HG02884 (cell line): ENCODE data around the gene NOS1AP.
"Not testable (repeated sequence)": the region's sequence is repeated elsewhere in the genome, so short reads cannot be mapped to it uniquely, and the experiment has no call there.

Source experiments
- ATAC-seq: cut with Tn5 transposase; IDR thresholded peaks from one replicate; pipeline ENCODE4 v1.9.1; 2021; ENCODE audit warnings: mild to moderate bottlenecking, moderate library complexity; ENCODE audit not compliant: unreplicated experiment

The NOS1AP gene

GRCh38 chr1:162161916-162162550 is 92.5 kb downstream of the NOS1AP start:
- ATAC-seq: no peak

DNA sequence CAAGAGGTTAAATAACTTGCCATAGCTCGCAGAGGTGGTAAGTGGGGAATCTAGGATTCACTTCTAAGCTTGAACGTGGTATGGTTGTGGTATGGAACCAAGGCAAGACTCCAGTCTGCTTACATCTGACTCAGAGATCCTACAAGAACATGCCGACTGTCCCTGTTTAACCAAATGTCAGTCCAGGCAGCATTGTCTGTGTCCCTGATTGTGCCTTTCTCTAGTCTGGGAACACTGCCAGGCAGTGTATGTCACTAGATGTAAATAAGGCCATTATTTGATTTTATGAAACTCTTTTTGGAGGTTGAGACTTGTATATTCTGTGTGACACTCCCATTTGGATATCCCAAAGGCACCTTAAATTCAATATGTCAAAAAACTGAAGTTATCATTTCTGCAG is 96.0 kb downstream of the NOS1AP start:
- no peak for ATAC-seq

- ATAC-seq: no peak
These were observed 97.6 kb downstream of the NOS1AP start for GRCh38 chr1:162166917-162167615.

DNA sequence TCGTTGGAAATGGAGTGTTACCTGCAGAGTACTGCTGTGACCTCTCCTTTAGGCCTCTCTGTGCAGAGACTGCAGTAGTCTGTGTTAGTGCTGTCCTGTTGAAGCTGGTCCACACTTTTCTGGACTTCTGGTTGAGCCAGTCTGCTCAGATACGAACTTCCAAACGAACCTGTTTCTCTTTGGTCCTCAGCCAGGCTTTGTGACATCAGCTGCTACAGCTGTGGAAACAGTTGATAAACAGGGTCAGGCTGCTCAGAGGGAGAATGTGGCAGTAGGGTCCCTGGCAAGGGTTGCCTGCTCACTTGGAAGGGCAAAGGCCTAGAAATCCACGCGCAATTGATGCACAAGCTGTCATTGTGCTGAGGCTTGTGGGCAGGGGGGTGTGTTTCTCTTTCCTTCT is 98.8 kb downstream of the NOS1AP start:
- ATAC-seq: no peak

DNA sequence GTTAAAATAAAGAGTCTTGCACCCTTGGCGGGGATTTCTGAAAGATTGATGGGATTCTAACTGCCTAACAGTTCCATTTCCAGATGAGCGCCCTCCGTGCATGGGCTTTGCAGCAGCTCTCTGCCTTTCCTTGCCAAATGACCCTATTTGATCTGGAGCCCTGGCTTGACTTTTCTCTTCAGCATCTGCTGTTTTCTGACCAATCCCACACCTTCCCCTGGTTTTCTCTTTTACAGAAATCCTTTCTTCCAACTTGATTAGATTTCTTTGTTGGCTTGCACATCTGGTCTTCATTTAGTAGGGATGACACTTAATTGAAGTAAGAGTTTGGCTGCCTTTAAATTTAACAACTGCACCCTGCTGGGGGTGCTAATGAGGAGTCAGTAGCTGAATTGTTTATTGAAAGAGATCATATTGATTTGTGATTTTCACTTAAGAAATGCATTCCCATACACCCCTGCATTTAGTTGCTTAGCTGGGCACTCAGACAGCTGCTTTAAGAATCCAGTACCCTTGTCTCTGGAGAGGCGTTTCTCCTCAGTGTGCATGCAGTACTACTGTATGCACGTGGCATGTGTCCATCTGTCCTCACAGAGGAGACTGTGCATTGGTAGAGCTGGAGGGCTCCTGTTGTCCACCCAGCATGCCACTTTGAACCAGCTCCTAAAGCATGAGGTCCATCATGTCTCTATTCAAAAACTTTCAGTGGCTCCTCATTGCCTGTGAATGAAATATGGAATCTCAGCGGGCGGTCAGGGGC is 99.7 kb downstream of the NOS1AP start:
- no peak for ATAC-seq

DNA sequence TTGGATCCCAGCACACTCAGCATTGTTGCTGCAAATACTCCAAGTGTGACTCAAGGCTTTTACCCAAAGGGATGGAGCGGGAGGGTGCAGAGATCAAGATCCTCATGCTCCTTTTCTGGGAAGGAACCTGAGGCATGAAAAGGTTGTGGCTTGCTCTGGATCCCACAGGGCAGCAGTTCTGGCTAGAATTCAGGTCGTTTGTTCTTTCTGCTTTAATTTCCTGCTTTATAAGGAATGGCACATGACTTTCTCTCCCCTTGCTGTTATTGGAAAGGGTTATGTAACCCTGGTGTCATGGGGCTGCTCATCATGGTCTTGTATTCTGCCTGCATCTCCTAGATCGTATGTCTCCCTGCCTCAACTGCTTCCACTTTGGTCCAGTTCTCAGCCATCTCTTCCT is 101.6 kb downstream of the NOS1AP start:
- no peak for ATAC-seq

DNA sequence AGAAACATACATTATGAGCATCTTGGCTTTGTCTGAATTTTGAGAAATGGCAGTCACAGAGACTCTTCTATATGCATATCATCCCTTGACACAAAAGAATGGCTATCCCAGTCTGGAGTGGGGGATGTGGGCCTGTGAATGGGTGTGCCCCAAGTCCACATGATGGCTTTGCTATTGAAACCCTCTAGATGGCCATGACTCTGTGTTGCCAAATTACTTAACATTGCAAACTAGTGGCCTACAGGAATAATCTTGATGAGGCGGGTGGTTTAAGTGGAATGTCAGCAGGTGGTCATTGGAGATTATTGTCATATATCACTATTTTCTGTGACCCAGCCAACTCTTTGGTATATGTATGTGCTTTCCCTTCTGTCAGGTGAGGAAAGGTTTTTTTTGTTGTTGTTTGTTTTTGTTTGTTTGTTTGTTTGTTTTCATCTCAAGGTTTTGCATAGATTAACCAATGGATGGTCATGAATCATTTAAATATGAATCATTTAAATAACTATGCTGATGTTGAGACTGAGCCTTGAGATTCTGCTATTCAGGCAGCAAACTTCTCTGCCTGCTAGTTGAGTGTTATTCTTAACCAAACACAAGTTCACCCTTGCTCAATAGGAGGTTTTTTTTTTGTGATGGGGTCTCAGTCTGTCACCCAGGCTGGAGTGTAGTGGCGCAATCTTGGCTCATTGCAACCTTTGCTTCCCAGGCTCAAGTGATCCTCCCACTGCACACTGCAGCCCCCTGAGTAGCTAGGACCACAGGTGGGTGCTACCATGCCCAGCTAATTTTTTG is 103.0 kb downstream of the NOS1AP start:
- no peak for ATAC-seq

GRCh38 chr1:162173607-162174006 is 104.1 kb downstream of the NOS1AP start:
- not testable (repeated sequence) for ATAC-seq

DNA sequence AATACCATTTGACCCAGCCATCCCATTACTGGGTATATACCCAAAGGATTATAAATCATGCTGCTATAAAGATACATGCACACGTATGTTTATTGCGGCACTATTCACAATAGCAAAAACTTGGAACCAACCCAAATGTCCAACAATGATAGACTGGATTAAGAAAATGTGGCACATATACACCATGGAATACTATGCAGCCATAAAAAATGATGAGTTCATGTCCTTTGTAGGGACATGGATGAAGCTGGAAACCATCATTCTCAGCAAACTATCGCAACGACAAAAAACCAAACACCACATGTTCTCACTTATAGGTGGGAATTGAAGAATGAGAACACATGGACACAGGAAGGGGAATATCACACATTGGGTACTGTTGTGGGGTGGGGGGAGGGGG is 104.5 kb downstream of the NOS1AP start:
- not testable (repeated sequence) for ATAC-seq

DNA sequence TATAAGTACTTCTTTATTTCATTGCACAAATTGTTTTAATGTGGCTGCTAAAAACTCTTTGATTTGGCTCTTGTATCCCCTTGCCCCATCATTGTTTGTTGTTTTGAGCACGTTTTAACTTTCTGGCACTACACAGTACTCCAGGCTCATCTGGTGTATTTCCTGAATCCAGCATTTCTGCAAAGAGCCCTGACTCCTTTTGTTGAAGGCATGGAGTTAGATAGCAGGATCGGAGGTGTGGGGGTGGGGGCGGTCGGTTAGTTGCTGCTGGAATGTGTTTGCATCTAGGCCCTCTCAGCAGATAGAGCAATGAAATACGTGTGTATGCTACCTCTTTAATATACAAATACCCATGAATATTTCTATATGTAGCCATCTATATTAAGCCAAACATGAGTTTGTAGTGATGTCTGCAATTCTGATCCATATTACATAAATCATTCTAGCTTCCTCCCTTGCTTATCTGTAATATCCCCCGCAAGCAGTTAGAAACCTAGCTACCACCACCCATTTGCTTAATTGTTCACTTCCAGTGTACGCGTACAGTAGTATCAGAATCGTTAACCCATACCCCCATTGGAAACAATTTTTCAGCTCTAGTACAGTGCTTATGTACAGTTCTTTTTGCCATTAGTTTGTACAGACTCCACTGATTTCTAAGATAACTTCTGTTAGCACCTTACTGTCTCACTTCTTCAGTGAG is 106.0 kb downstream of the NOS1AP start:
- ATAC-seq: no peak

GRCh38 chr1:162177126-162177525 is 107.6 kb downstream of the NOS1AP start:
- ATAC-seq: no peak

DNA sequence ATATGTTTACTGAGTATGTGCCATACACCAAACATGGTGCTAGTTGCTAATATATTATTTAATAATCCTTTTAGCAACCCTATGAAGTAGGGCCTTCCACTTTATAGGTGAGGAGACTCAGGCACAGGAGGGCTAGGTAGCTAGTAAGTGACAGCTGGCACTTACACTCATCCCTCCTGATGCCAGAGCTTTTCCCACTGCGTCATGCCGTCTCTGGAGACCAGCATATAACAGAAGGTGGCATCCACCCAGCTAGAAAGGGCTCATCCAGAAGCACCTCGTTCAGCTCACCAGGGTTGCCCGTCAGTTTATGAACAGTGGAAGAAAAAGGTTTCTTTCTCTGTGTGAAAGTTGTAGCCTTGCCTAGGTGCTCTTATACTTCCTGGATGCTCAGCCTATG is 108.9 kb downstream of the NOS1AP start:
- ATAC-seq: no peak

- no peak for ATAC-seq
These were observed 109.6 kb downstream of the NOS1AP start for GRCh38 chr1:162179121-162179520.

DNA sequence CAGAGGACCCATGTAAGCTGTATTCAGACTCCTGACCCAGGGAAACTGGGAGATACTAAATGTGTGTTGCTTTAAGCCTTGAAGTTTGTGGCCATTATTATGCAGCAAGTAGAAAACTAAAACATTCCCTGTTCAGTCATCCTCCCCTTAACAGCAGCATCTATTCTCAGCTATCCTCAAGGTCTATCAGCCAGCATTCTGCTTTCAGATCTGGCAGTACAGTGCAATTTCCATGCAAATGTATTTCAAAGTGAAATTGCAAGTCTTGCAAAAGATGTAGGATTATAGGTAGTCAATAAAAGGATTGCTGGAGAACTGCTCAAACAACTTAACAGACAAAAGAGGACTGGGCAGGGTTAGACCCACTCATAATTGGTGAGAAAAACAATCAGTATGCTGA is 111.3 kb downstream of the NOS1AP start:
- ATAC-seq: no peak

- ATAC-seq: no peak
These were observed 112.6 kb downstream of the NOS1AP start for GRCh38 chr1:162182090-162182489.

DNA sequence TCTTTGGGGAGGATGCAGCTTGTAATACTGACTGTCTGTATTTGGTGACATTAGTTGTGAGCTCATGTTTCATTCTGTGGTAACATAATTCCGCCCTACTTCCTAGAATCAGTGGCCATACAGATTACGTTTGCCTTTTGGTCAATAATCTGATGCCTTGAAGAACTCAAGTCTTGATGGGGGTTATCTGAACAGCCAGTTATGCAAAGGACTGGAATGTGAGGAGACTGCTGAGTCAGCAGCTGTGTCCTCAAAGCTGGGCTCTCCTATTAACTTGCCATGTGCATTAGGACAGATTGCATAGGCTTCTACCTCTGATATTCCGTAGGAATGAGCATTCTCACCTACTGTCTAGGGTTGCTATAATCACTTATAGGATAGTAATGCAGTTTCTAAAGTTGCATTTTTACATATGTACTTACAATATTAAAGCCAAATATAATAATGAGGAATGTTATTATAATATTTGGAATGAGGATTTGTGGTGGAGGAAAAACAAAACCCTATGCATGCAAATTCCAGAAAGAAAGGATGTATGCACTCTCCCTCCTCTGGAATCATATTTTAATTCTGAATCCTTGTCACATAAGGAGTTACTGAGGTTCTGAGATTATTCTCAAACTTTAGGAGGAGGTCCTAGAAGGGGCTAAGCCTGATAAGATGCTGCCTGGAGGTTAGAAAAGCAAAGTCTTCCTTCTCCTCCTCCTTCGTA is 116.0 kb downstream of the NOS1AP start:
- ATAC-seq: no peak

DNA sequence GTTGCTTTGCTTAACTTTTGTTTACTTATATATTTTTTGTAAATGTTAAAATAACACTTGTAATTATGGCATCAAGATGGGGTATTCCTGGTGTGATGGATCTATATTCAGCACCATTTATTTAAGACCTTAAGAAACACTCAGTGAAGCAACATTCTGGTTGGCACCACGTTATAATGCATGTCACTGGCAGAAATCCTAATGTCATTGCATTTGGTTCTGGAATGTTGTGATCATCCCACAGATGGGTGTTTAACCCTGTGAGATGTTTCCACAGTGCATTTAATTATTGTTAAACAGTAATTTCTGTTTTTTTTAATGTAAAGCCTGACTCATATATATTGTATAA is 116.5 kb downstream of the NOS1AP start:
- ATAC-seq: no peak

DNA sequence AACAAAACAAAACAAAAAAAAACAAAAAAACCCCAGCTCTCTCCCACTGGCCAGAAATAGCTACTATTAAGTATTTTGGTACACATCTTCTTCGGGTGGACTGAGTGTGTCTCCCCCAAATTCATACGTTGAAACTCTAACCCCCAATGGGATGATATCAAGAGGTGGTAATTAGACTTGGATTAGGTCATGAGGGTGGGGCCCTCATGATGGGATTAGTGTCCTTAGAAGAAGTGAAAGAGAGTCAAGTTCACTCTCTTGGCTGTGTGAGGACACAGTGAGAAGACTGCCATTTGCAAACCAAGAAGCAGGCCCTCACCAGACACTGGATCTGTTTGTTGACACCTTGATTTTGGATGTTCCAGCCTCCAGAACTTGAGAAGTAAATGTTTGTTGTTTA is 116.9 kb downstream of the NOS1AP start:
- ATAC-seq: no peak

DNA sequence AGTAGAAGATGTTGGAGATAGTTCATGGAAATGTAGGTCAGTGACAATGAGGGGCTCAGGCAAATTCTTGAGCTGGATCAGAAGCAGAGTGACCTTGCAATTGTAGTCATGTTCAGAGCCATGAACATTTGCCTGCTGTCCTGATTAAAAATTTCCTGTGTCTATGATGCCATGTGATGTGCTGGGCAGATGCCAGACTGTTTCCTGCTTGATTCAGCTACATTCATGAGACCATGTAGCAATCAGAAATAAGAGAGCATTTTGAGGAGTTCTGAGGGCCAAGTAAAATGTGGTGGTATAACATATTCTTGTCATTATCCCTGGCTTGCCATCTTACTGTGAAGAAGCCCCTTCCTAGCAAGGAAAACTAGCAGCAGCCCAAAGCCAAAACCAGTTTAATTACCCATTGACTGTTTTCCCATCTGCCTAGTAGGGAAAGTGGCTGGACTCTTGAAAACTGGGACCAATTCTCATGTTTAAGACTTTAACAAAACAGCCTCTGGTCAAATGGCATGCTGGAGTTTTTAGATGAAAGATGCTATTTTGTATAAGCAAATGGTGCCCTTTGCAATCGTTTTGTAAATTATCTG is 118.3 kb downstream of the NOS1AP start:
- no peak for ATAC-seq

DNA sequence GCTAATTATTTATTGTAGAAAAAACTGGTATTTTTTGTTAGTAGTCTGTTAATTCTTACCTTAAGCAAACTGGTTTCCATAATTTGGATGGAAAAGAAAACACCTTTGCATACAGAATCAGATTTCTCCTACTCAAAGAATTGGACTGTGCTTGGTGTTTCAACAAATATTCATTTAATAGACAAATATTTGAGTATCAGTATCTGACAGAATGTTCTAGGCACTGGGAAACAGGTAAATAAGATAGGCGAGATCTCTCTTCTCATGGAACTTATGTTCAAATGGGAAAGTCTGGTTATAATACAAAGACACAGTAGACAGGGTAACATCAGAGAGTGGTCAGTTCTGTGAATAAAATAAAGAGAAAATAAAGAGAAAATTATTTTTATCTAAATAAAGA is 119.9 kb downstream of the NOS1AP start:
- ATAC-seq: no peak
